HG02870 (cell line): ENCODE measurements around the gene ZNF581.
A peak's percentile ranks its signal among the peaks of the same experiment; 100 is the strongest.

Experiments
- ATAC-seq: cut with Tn5 transposase; IDR thresholded peaks from one replicate; pipeline ENCODE4 v1.9.1; 2021; ENCODE audit warnings: mild to moderate bottlenecking, moderate library complexity; ENCODE audit not compliant: unreplicated experiment

Gene ZNF581

DNA sequence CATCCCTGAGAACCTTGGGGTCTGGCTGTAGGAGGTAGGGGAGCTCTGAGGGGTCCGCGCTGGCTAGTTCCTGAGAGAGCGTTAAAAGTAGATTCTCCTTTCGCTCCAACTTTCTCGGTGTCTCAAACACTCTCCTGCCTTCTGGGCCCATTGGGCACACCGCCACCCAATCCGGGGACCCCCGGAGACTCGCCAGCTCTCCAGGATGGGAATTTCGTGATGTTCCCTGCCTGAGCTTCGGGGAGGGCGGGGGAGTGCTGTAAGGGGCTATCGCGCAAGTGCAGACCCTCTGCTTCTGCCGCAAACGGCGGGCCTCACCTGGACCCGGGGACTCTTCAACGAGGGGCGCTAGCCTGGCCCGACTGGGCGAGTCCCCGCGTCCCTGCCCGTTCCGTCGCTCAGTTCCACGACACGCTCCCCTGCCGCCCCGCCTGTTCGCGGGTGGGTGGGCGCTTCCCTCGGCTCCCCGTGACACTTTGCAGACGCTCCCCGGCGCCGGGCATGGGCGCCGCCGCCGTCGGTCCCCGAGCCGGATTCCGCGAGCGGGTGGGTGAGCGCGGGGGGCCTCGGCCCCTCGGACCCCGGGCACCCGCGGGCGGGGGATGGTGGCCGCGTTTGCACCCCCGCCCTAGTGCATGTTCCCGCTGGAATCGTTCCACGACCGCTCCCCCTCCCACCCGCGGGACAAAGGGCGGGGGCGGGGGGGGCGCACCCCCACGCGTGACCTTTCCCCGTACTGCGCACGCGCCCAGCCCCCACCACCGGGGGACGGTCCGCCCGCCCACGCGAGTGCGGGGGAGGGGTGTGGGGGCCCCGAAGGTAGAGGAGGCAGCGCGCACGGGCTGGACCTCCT, 4.5 kb downstream of the ZNF581 start, which contains the start of gene CCDC106:
Gene CCDC106, plus strand, starts transcription at position 481 of the 853 bp plus-strand sequence. CDS start 835 bp downstream, outside the sequence.
- ATAC-seq = no peak

DNA sequence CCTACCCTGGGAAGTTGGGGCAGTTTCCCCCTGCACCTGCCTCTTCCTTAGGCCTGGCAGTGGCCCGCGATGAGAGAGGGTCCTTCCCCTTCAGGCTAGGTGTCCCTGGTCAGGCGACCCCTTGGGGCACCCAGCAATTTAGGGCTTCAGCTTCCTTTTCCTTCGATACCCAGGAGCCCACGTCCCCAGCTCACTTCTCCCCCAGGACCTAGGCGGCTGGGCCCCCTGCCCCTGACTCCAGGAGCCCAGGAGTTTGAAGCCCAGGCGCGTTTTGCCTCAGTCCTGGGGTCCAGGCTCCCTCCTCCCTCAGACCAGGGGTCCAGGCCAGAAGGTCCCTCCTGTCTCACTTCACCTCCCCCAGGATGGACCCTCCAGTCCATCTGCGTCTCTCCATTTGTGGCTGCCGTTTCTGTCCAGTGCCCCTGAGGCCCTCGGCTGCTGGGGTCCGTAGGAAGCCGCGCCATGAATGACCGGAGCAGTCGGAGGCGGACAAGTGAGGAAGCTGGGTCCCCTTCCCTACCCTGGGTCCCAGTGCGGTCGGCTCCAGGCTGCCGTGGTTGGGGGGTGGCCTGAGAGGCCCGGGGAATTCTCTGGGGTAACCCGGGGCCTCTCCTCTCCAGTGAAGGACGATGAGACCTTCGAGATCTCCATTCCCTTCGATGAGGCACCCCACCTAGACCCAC, 5.3 kb downstream of the ZNF581 start:
- no peak for ATAC-seq

DNA sequence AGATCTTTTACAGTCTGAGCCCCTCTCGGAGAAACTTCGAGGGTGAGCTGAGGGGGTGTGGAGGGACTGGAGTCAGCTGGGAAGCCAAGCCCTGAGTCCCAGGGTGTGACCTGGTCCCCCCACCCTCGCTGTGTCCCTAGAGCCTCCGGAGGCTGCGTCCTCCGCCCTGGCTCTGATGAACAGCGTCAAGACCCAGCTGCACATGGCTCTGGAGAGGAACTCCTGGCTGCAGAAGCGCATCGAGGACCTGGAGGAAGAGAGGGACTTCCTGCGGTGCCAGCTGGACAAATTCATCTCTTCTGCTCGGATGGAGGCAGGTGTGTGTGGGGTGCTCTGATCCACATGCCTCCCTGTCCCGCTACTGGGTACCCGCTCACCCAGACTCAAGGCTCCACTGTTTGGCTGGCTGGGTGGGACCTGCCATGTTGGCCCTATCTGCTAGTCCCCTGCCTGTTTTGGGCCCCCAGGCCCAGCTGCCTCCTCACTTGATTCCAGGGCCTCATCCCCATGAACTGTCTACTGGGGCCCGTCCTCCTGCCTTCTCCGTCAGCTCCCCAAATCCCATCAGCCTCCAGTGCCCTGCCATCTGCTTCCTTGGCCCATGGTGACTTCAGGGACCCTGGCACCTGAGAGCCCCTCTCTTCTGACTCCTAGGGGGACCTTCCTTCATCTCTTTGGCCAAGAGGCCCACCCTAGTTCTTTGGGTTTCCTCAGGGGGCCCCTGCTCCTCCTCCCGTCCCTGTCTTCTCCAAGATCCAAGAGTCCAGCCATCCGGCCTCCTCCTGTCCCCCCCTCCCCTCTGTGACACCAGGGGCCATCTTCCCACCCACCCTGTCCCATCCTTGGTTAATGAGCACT, 6.0 kb downstream of the ZNF581 start:
- no peak for ATAC-seq

DNA sequence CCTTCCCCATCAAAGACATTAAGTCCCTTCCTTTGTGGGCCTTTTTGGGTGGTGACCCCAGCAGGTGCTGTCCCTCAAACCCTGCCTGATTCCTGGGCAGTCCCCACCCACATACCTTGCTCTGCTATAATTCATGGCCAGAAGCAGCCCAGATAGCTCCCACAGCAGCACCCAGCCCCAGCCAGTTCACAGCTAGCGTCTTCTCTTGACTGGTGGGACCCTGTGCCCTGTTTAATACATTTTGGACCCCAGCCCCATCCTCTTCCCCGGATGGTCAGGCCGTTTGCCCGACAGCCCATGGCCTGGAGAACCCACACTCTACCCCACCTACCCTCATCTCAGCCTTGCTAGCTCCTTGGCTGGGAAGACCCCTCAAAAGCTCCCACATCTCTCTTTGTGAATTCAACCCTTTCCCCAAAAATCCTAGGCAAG, 6.7 kb downstream of the ZNF581 start:
- ATAC-seq = no peak

DNA sequence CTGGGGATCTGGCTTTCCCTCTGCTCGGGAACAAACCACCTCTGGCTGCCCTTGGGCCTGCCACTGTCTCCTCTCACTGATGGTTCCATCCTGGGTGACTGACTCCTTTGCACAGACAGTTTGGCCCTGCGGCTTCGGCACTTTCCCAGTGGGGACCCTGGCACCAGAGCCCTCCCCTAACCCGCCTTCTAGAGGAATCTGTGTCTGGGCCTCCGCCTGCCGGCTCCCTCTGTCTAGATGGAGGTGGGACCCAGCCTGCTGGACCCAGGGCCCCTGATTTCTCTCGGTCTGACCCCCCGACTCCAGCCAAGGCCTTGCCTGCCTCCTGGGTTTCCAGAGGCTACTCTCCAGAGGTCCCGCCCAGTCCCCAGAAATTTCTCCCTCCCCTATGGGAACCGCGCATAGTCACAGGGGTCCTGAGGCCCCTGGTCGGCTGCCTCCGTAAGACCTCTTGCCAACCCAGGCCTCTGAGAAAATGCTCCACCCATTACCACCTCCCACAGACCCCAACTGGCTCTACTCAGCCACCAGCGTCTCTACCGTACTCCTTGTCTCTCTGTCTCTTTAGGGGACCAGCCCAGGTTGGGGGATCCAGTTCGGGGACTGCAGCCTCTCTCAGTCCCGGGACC, 7.3 kb downstream of the ZNF581 start:
- ATAC-seq = no peak

DNA sequence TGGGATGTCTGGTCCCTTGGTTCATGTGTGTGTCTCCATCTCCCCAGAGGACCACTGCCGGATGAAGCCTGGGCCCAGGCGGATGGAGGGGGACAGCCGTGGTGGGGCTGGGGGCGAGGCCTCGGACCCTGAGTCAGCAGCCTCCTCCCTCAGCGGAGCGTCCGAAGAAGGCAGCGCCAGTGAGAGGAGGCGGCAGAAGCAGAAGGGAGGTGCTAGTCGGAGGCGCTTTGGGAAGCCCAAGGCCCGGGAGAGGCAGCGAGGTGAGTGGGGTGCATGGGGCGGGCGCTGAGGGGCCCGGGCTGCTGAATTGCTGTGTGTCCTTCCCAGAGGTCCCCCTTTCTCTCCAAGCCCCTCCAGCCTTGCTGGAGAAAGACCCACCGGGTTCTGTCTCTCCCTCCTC, 7.8 kb downstream of the ZNF581 start:
- no peak for ATAC-seq

DNA sequence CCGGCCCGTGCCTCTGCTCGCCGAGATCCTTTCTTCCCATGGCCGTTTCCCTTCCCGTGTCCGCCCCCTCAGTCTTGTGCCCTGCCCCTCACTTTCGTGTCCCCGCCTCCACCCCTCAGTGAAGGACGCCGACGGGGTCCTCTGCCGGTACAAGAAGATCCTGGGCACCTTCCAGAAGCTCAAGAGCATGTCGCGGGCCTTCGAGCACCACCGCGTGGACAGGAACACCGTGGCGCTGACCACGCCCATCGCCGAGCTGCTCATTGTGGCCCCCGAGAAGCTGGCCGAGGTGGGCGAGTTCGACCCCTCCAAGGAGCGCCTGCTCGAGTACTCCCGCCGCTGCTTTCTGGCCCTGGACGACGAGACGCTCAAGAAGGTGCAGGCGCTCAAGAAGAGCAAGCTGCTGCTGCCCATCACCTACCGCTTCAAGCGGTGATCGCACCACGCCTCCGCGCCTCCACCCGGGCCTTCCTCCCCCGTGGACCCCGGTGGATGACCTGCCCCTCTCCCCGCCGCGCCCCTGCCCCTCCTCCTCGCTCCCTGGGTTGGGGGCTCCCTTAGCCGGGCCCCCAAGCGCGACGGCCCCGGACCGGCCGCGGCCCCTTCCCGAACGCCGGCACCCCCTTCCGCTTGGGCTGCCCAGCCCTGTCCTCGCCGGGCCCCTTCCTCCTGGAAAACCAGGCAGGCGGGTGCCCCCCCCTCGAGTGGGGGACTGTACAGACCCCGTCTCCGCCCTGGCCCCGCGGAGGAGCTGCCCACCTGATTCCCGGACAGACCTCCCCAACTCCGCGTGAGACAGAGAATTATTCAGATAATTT, 9.1 kb downstream of the ZNF581 start:
- ATAC-seq = no peak

DNA sequence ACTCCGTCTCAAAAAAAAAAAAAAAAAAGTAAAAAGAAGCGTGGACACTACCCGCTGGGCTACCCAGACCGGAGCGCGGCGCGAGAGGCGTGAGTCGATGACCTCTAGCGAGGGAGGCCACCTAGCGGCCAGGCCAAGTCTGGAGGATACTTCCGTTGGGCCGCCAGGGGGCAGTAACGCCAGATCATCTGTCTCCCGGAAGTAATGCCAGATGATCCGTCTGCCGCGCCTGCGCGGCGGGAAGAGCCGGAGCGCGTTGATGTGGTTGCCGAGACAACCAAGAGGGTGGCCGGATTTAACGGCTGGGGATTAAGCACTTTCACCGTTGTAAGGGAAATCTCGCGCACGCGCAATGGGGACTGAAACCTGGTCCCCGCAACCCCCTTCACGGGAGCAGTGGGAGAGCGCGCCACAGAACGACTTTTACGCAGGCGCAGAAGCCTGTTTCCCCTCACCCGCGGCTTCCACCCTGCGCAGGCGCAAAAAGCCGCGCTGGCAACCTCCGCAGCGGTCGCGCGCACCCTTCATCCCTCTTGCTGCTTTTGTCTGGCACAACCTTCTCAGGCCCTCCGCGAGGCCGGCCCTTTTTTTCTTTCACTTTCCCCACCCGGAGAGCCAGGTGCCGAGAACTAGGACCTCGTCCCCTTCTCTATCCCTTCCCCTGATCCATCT, 10.3 kb downstream of the ZNF581 start:
- peak; percentile 38 for ATAC-seq

DNA sequence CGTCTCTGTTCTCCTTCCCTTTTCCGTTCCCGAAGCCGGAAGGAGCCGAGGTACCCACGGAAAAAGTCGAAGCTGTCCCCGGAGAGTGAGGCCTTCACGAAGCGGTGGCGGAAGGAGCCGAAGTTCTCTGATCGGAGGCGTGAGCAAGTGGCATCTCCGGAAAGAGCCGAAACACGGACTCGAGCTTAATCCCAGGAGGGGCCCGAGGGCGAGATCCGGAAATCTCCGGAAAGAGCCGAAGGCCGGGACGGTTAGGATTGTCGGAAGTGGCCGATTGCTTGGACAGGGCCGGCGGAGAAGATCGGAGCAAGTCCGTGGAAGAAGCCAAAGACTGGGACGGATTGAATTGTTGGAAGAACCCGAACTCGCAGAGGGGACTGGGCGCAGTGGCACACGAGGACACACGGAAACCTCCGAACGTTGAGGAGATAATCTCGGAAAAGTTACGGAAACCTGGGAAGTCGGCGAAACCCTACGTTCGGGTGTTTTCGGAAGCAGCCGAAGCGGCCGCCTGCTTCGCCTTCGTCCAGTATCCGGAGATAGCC, 10.9 kb downstream of the ZNF581 start:
- peak; percentile 55 for ATAC-seq

DNA sequence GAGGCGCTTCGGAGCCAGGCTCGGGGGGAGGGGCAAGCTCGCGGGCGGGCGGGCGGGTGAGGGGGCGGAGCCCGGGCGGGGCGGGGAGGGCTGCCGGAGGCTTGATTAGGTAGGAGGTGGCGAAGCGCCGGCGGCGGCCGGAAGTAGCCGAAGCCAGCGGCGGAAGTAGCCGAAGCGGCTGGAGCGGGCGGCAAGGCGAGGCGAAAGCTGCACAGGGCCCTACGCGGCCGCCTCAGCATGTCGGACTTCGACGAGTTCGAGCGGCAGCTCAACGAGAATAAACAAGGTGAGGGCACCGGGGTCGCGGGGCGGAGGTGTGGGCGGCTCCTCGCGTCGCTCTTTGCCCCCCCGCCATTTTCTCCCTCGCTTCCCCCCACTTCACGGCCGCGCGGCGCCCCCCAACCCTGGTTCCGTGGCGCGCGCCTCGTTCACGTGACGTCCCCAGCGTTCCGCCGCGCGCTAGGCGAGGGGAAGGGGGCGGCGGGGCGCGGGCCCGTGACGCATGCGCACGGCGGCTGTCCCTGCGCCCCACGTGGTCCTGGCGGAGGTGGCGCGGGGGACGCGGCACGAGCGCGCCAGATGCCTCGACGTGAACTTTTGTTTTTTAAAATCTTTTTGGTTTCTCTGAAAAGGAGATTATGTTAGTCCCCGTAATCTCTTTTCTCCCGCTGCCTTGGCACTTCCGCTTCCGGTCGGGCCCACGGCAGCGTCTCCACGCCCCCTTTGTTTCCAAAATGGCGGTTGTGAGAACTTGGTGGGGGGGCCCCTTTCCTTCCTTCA, 11.6 kb downstream of the ZNF581 start, which contains the start of gene U2AF2:
Gene U2AF2, plus strand, starts transcription at position 168 of the 780 bp plus-strand sequence. Its CDS starts 70 bp downstream, at position 238.
- peak; percentile 28 for ATAC-seq

DNA sequence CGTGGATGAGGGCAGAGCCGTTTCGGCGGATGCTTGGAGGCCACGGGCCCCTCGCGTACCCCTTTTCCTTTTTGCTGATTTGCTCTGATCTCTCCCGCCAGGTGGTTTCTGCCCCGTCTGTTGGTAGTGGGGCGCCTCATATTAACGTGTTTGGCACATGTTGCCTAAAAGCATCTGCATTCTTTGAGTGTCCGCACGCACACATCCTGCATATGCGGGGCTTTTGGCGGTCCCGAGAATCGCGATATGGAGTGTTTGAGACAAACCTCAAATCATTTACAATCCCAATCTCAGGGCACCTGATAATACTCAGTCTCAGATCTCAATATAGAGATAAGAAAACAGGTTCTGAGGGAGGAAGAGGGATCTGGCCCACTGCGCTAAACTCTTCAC, 12.2 kb downstream of the ZNF581 start:
- ATAC-seq = no peak

DNA sequence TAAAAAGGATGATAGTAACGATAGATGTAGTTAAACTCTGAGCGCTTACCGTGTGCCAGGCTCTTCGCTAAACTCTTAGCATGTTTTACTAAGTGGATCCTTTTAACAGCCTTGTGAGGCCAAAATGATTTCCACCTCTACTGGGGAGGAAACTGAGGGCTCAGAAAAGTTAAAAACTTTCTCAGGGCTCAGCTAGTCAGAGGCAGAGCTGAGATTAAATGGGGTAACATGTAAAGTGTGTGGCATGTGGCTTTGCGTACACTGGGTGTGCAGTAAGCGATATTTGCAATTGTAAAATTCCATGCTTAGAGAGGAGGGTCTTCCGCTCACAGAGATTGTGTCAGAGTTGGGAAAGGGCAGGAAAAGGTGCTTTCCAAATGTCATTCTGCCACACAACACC, 13.1 kb downstream of the ZNF581 start:
- ATAC-seq = no peak

DNA sequence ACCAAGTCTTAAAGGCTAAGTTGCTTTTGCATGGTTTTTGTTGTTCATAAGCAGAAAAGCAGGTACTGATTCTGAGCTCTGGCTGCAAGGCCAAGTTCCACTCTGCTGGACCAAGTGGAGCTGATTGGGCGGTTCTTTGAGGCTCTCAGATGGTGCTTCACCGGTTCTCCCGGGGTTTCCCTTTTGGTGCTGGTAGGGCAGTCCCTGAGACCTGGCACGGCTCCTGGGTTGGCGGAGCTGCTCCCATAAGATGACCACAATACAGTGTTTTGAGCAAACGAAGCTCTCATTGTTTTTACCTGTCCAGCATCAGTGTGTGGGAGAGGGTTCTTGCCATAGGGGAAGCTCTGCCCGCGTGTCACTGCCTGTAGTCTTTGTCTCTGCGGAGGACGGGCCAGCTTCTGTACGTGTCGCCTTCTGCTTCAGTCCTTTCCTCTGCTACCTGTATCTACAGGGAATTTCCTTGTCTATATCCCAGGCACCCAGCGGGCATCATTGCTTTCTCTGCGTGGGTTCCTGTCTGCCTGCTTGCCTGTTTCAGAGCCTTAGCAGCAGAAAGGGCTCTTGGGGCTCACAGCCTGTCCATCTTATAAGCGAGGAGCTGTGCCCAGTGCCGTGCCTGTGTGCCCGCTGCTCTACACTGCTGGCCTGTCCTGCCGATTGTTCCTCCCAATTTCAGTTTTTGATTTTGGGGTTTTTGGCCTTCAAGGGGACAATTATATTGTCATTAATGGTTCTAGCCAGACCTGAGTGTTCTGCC, 13.7 kb downstream of the ZNF581 start:
- no peak for ATAC-seq

DNA sequence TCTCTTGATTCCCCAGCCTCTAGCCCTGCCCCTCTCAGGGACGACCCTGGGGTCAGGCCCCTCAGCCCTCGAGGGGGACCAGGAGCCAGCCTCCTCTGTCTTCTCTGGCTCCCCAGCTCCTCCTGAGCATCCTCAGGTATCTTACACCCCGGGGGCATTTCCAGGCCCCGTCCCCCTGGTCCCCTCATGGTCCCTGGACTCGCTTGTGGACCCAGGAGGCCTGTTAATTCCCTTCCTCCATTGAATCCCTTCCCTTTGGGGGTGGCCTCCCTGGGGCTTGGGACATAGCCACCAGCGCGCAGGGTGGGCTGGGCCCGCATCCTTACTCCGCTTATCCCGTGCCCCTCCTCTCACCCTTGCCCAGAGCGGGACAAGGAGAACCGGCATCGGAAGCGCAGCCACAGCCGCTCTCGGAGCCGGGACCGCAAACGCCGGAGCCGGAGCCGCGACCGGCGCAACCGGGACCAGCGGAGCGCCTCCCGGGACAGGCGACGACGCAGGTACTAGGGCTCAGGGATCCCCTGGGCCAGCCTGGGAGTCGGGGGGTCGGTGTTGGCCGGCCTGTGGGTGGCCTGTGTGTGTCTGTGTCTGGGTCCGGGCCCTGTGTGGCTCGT, 15.5 kb downstream of the ZNF581 start:
- ATAC-seq = no peak

DNA sequence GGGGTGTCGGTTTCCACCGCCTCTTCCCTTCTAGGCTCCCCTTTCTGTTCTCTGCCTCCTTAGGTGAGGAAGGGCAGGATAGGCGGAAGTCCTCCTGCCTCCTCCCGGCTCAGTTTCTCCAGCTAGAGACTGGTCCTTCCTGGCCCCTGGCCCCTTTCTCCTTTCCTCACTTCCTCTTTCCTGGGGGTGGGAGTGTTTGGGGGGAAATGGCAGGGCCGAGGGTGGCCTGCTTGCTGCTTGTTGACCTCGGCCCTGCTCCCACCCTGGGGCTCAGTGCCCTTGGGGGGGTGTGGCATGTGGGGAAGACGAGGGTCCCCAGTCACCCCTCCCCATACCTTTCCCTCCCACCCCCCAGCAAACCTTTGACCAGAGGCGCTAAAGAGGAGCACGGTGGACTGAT, 16.4 kb downstream of the ZNF581 start:
- ATAC-seq = no peak

DNA sequence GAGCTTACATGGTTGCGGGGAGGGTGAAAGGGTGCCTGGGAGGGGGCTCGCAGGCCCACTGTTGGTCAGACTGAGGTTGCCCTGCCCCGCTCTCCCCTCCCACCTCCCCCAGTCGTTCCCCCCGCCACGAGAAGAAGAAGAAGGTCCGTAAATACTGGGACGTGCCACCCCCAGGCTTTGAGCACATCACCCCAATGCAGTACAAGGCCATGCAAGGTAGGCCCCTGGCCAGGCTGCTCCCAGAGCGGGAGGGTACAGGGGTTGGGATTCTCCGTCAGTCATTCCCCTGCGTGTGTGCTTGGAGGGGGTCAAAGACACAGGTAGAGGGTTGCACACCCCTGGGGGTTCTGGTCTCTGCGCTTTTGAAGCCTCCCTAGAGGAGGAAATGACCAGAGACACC, 17.0 kb downstream of the ZNF581 start:
- ATAC-seq = no peak

DNA sequence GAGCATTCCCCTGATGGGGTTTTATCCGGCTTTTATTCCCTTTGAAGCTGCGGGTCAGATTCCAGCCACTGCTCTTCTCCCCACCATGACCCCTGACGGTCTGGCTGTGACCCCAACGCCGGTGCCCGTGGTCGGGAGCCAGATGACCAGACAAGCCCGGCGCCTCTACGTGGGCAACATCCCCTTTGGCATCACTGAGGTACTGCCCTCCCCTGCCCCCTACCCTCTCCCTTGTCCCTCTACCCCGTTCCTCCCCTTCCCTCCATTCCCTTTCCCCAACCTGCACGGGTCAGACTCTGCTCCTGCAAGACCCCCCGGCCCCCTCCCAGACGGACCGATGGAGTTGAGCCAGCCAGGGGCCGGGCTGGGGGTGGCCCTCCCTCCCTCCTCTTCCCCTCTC, 17.5 kb downstream of the ZNF581 start:
- no peak for ATAC-seq
